ENCODE measurements around the gene PKN2.

The PKN2 gene

DNA sequence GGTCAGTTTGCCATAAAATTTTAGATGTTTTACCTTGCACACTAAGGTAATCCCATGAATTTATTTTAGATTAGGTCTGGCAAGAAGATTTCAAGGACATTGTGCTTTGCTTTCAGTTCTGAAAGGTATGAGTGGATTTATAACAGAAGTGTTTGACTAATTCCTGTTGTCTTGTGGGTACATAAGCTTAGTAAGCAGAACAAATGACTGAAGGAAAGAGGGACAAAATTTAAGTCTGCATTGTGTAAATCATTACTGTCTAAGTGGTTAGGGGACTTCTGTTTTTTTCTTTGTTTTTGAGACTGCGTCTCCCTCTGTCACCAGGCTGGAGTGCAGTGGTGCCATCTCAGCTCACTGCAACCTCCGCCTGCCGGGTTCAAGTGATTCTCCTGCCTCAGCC lies 60.1 kb downstream of the PKN2 start:
- Mint-ChIP-seq H3K9me3 (no peaks in the 10 kb centered on the region), H3K4me1 (peaks cover 5% of the 10 kb centered on the region), H3K27me3 (no peaks in the 10 kb centered on the region), H3K4me3 (no peak overlapping the region), H3K36me3 (ENCODE audit: insufficient read depth) (peaks cover 15% of the 10 kb centered on the region), H3K27ac (ENCODE audit: low read depth) (no peak overlapping the region)
- ATAC-seq (replicated peaks; ENCODE audit: extremely low read depth, poor library complexity, severe bottlenecking): no peak
- DNase-seq (ENCODE audit: low spot score in 2 of 2): no peak

DNA sequence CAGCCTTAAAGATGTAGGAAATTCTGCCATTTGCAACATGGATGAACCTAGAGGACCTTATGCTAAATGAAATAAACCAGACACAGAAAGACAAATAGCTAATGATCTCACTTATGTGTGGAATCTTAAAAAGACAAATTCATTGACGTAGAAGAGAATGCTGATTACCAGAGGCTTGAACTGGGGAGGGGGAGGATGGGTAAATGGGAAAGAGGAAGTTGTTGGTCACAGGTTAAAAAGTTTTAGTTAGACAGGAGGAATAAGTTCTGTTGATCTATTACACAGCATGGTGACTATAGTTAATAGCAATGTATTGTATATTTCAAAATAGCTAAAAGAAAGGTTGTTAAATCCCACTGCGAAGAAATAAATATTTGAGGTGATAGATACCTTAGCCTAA lies 62.8 kb downstream of the PKN2 start:
- DNase-seq (ENCODE audit: low spot score in 2 of 2) (no peak), ATAC-seq (replicated peaks; ENCODE audit: extremely low read depth, poor library complexity, severe bottlenecking) (no peak)
- H3K9me3 Mint-ChIP-seq: no peaks in the 10 kb centered on the region
- no peaks in the 10 kb centered on the region for H3K27me3 Mint-ChIP-seq
- H3K27ac Mint-ChIP-seq (ENCODE audit: low read depth): no peak overlapping the region
- H3K36me3 Mint-ChIP-seq (ENCODE audit: insufficient read depth): peaks cover 15% of the 10 kb centered on the region
- H3K4me1 Mint-ChIP-seq: peaks cover 16% of the 10 kb centered on the region
- no peak overlapping the region for H3K4me3 Mint-ChIP-seq

DNA sequence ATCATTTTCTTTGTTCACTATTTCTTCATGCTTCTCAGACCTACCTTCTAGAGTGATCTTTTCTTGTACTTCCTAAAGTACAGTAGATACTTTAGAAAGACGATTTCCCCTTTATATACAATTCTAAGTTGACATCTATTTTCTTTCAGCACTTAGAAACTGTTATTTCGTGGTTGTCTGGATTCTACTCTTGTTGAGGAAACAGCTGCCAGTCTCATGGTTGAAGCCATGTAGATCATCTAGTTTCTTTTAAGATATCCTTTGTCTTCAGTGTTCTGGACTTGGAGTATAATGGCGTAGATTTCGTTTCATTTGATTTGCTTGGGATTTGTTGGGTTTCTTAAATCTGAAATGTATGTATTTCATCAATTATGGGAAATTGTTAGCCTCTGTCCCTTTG lies 67.6 kb downstream of the PKN2 start:
- H3K27ac Mint-ChIP-seq (ENCODE audit: low read depth): peak overlapping the region; percentile 32
- no peak overlapping the region for H3K4me3 Mint-ChIP-seq
- DNase-seq (ENCODE audit: low spot score in 2 of 2): no peak
- no peak for ATAC-seq (replicated peaks; ENCODE audit: extremely low read depth, poor library complexity, severe bottlenecking)
- H3K27me3 Mint-ChIP-seq: no peaks in the 10 kb centered on the region
- peaks cover 1% of the 10 kb centered on the region for H3K36me3 Mint-ChIP-seq (ENCODE audit: insufficient read depth)
- no peaks in the 10 kb centered on the region for H3K9me3 Mint-ChIP-seq
- H3K4me1 Mint-ChIP-seq: peaks cover 20% of the 10 kb centered on the region

DNA sequence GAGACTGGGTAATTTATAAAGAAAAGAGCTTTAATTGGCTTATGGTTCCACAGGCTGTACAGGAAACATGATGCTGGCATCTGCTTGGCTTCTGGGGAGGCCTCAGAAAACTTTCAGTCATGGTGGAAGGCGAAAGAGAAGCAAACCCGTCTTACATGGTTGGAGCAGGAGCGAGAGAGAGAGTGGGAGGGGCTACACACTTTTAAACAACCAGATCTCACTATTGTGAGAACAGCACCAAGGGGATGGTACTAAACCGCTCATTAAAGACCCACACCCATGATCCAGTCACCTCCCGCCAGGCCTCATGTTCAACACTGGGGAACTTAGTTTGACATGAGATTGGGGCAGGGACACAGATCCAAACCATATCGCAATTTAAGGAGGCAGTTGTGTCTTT lies 69.4 kb downstream of the PKN2 start:
- no peaks in the 10 kb centered on the region for H3K27me3 Mint-ChIP-seq
- no peak for DNase-seq (ENCODE audit: low spot score in 2 of 2)
- peaks cover 20% of the 10 kb centered on the region for H3K4me1 Mint-ChIP-seq
- peaks cover 1% of the 10 kb centered on the region for H3K36me3 Mint-ChIP-seq (ENCODE audit: insufficient read depth)
- H3K27ac Mint-ChIP-seq (ENCODE audit: low read depth): no peak overlapping the region
- H3K9me3 Mint-ChIP-seq: no peaks in the 10 kb centered on the region
- ATAC-seq (replicated peaks; ENCODE audit: extremely low read depth, poor library complexity, severe bottlenecking): no peak
- no peak overlapping the region for H3K4me3 Mint-ChIP-seq

GRCh38 chr1:88763649-88764406 lies 79.8 kb downstream of the PKN2 start:
- ATAC-seq (replicated peaks; ENCODE audit: extremely low read depth, poor library complexity, severe bottlenecking): no peak
- Mint-ChIP-seq H3K4me3 (no peak overlapping the region), H3K27ac (ENCODE audit: low read depth) (peak overlapping the region; percentile 1), H3K9me3 (no peaks in the 10 kb centered on the region), H3K27me3 (no peaks in the 10 kb centered on the region), H3K36me3 (ENCODE audit: insufficient read depth) (peaks cover 6% of the 10 kb centered on the region), H3K4me1 (peaks cover 17% of the 10 kb centered on the region)
- no peak for DNase-seq (ENCODE audit: low spot score in 2 of 2)

- Mint-ChIP-seq H3K4me3 (no peak overlapping the region), H3K4me1 (peaks cover 7% of the 10 kb centered on the region), H3K9me3 (no peaks in the 10 kb centered on the region), H3K27me3 (no peaks in the 10 kb centered on the region), H3K36me3 (ENCODE audit: insufficient read depth) (peaks cover 15% of the 10 kb centered on the region), H3K27ac (ENCODE audit: low read depth) (no peak overlapping the region)
- ATAC-seq (replicated peaks; ENCODE audit: extremely low read depth, poor library complexity, severe bottlenecking): no peak
- no peak for DNase-seq (ENCODE audit: low spot score in 2 of 2)
Measured at GRCh38 chr1:88768187-88768586, 84.1 kb downstream of the PKN2 start.

GRCh38 chr1:88768816-88769215 lies 84.7 kb downstream of the PKN2 start:
- Mint-ChIP-seq H3K4me3 (no peak overlapping the region), H3K36me3 (ENCODE audit: insufficient read depth) (peaks cover 15% of the 10 kb centered on the region), H3K9me3 (no peaks in the 10 kb centered on the region), H3K27me3 (no peaks in the 10 kb centered on the region), H3K4me1 (peaks cover 5% of the 10 kb centered on the region), H3K27ac (ENCODE audit: low read depth) (no peak overlapping the region)
- no peak for DNase-seq (ENCODE audit: low spot score in 2 of 2)
- ATAC-seq (replicated peaks; ENCODE audit: extremely low read depth, poor library complexity, severe bottlenecking): no peak

- ATAC-seq (replicated peaks; ENCODE audit: extremely low read depth, poor library complexity, severe bottlenecking) (no peak), DNase-seq (ENCODE audit: low spot score in 2 of 2) (no peak)
- Mint-ChIP-seq H3K4me1 (peaks cover 7% of the 10 kb centered on the region), H3K27me3 (no peaks in the 10 kb centered on the region), H3K27ac (ENCODE audit: low read depth) (no peak overlapping the region), H3K9me3 (no peaks in the 10 kb centered on the region), H3K36me3 (ENCODE audit: insufficient read depth) (peaks cover 30% of the 10 kb centered on the region), H3K4me3 (no peak overlapping the region)
Measured at GRCh38 chr1:88773540-88774150, 89.6 kb downstream of the PKN2 start.

GRCh38 chr1:88774151-88774556 lies 90.1 kb downstream of the PKN2 start:
- Mint-ChIP-seq H3K4me1 (peaks cover 7% of the 10 kb centered on the region), H3K36me3 (ENCODE audit: insufficient read depth) (peaks cover 31% of the 10 kb centered on the region), H3K27me3 (no peaks in the 10 kb centered on the region), H3K27ac (ENCODE audit: low read depth) (no peak overlapping the region), H3K9me3 (no peaks in the 10 kb centered on the region), H3K4me3 (no peak overlapping the region)
- ATAC-seq (replicated peaks; ENCODE audit: extremely low read depth, poor library complexity, severe bottlenecking) (no peak), DNase-seq (ENCODE audit: low spot score in 2 of 2) (no peak)

GRCh38 chr1:88777604-88778149 lies 93.6 kb downstream of the PKN2 start:
- peaks cover 30% of the 10 kb centered on the region for H3K36me3 Mint-ChIP-seq (ENCODE audit: insufficient read depth)
- H3K9me3 Mint-ChIP-seq: no peaks in the 10 kb centered on the region
- no peaks in the 10 kb centered on the region for H3K27me3 Mint-ChIP-seq
- peaks cover 7% of the 10 kb centered on the region for H3K4me1 Mint-ChIP-seq
- H3K4me3 Mint-ChIP-seq: no peak overlapping the region
- no peak for DNase-seq (ENCODE audit: low spot score in 2 of 2)
- ATAC-seq (replicated peaks; ENCODE audit: extremely low read depth, poor library complexity, severe bottlenecking): no peak
- no peak overlapping the region for H3K27ac Mint-ChIP-seq (ENCODE audit: low read depth)

- H3K9me3 Mint-ChIP-seq: no peaks in the 10 kb centered on the region
- H3K4me1 Mint-ChIP-seq: peaks cover 4% of the 10 kb centered on the region
- no peak overlapping the region for H3K4me3 Mint-ChIP-seq
- H3K36me3 Mint-ChIP-seq (ENCODE audit: insufficient read depth): peaks cover 36% of the 10 kb centered on the region
- no peak overlapping the region for H3K27ac Mint-ChIP-seq (ENCODE audit: low read depth)
- ATAC-seq (replicated peaks; ENCODE audit: extremely low read depth, poor library complexity, severe bottlenecking) (no peak), DNase-seq (ENCODE audit: low spot score in 2 of 2) (no peak)
- no peaks in the 10 kb centered on the region for H3K27me3 Mint-ChIP-seq
Measured at GRCh38 chr1:88779880-88780279, 95.8 kb downstream of the PKN2 start.

DNA sequence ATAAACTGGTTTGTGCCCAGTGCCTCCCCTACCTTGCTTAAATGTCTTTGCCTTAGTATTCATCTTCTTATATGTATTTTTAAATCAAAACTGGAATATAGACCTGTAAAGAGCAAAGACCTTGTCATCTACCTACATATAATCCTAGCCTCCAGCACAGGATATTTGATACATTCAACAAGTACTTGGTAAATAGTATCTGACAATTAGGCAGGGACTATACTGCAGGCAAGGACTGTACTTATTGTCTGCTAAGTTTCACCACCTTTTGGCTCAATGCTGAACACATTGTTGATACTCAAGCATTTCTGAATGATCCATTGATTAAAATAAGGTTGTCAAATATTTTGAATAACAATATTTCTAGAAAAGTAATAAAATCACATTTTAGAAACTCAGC lies 96.4 kb downstream of the PKN2 start:
- no peak for DNase-seq (ENCODE audit: low spot score in 2 of 2)
- H3K9me3 Mint-ChIP-seq: no peaks in the 10 kb centered on the region
- peak overlapping the region; percentile 44 for H3K27ac Mint-ChIP-seq (ENCODE audit: low read depth)
- H3K36me3 Mint-ChIP-seq (ENCODE audit: insufficient read depth): peaks cover 35% of the 10 kb centered on the region
- H3K27me3 Mint-ChIP-seq: no peaks in the 10 kb centered on the region
- peaks cover 4% of the 10 kb centered on the region for H3K4me1 Mint-ChIP-seq
- H3K4me3 Mint-ChIP-seq: no peak overlapping the region
- ATAC-seq (replicated peaks; ENCODE audit: extremely low read depth, poor library complexity, severe bottlenecking): no peak

GRCh38 chr1:88783145-88783544 lies 99.1 kb downstream of the PKN2 start:
- ATAC-seq (replicated peaks; ENCODE audit: extremely low read depth, poor library complexity, severe bottlenecking) (no peak), DNase-seq (ENCODE audit: low spot score in 2 of 2) (no peak)
- Mint-ChIP-seq H3K9me3 (no peaks in the 10 kb centered on the region), H3K27ac (ENCODE audit: low read depth) (no peak overlapping the region), H3K4me3 (no peak overlapping the region), H3K27me3 (no peaks in the 10 kb centered on the region), H3K4me1 (peaks cover 6% of the 10 kb centered on the region), H3K36me3 (ENCODE audit: insufficient read depth) (peaks cover 32% of the 10 kb centered on the region)

Measured in central memory CD8-positive, alpha-beta T cell (primary cell).